Fibroblast of lung (primary cell): ENCODE data around the gene ERCC1.
"Not testable (repeated sequence)": the region's sequence is repeated elsewhere in the genome, so short reads cannot be mapped to it uniquely, and the experiment has no call there.

Experiments used
- EZH2 ChIP-seq: IDR thresholded peaks from 2 replicates; pipeline ENCODE4 v1.5.1; 2012; ENCODE audit warnings: low read length, control low read depth, mild to moderate bottlenecking; ENCODE audit errors: missing control alignments
- TF ChIP-seq, protein P1 (sequence below), 2 donors: IDR thresholded peaks in 1 of 2; conservative IDR thresholded peaks in 1 of 2; 1 replicate in 1 of 2; 2 replicates in 1 of 2; pipeline ENCODE4 v1.5.1; 2011 to 2012; ENCODE audit warnings: low read length in 2 of 2, control low read depth in 1 of 2, inconsistent platforms in 1 of 2, low read depth in 1 of 2, mild to moderate bottlenecking in 1 of 2

DNA sequence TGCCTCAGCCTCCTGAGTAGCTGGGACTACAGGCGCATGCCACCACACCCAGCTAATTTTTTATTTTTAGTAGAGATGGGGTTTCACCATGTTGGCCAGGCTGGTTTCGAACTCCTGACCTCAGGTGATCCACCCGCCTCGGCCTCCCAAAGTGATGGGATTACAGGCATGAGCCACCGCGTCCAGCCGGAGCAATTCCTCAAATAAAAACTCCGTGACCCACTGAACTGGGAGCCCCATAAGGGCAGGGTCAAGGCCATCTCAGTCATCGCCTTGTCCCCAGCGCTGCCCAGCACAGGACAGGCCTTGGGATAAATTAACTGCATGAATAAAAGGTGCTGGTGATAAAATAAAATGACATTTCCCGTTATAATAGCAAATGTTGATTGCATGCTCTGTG is 6.2 kb upstream of the ERCC1 start:
- TF ChIP-seq, protein P1, sequence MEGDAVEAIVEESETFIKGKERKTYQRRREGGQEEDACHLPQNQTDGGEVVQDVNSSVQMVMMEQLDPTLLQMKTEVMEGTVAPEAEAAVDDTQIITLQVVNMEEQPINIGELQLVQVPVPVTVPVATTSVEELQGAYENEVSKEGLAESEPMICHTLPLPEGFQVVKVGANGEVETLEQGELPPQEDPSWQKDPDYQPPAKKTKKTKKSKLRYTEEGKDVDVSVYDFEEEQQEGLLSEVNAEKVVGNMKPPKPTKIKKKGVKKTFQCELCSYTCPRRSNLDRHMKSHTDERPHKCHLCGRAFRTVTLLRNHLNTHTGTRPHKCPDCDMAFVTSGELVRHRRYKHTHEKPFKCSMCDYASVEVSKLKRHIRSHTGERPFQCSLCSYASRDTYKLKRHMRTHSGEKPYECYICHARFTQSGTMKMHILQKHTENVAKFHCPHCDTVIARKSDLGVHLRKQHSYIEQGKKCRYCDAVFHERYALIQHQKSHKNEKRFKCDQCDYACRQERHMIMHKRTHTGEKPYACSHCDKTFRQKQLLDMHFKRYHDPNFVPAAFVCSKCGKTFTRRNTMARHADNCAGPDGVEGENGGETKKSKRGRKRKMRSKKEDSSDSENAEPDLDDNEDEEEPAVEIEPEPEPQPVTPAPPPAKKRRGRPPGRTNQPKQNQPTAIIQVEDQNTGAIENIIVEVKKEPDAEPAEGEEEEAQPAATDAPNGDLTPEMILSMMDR (conservative IDR thresholded peaks at IDR 0.05 in 1 of 2, IDR thresholded peaks at IDR 0.05 in 1 of 2; ENCODE audit: low read depth in 1 of 2, low read length in 2 of 2), result not testable (repeated sequence)
- TF ChIP-seq EZH2, result not testable (repeated sequence)
